Stimulated activated CD4-positive, alpha-beta T cell treated with anti-CD3 and anti-CD28 coated beads, TNF-alpha, amount 100 ng/mL, for 4 hours (primary cell): ENCODE data around the gene MINPP1.

Source experiments
- DNase-seq, 3 experiments: peaks; one replicate each; pipeline ENCODE4 v3.0.0-alpha.2; 2020; ENCODE audit warnings: low read depth in 3 of 3

The MINPP1 gene

GRCh38 chr10:87523731-87524130, 19.0 kb downstream of the MINPP1 start:
- DNase-seq, result no peak

GRCh38 chr10:87524296-87524695, 19.6 kb downstream of the MINPP1 start:
- no peak for DNase-seq

GRCh38 chr10:87531908-87532622, 27.4 kb downstream of the MINPP1 start:
- no peak for DNase-seq

- DNase-seq, result no peak
Measured at GRCh38 chr10:87532696-87533095, 28.0 kb downstream of the MINPP1 start.

GRCh38 chr10:87534173-87534858, 29.6 kb downstream of the MINPP1 start:
- DNase-seq, result no peak

GRCh38 chr10:87538092-87539015, 33.7 kb downstream of the MINPP1 start:
- DNase-seq, result no peak

- DNase-seq, result no peak
Measured at GRCh38 chr10:87541114-87541513, 36.4 kb downstream of the MINPP1 start.

- no peak for DNase-seq
Measured at GRCh38 chr10:87544721-87545120, 40.0 kb downstream of the MINPP1 start.

GRCh38 chr10:87545783-87546182, 41.1 kb downstream of the MINPP1 start:
- DNase-seq, result no peak

GRCh38 chr10:87546210-87546609, 41.5 kb downstream of the MINPP1 start:
- no peak for DNase-seq

- no peak for DNase-seq
Measured at GRCh38 chr10:87546971-87547413, 42.3 kb downstream of the MINPP1 start.

- no peak for DNase-seq
Measured at GRCh38 chr10:87547734-87548311, 43.1 kb downstream of the MINPP1 start.

- DNase-seq, result no peak
Measured at GRCh38 chr10:87550741-87551140, 46.0 kb downstream of the MINPP1 start.

- DNase-seq, result no peak
Measured at GRCh38 chr10:87551326-87551725, 46.6 kb downstream of the MINPP1 start.

GRCh38 chr10:87552248-87552929, 47.7 kb downstream of the MINPP1 start:
- DNase-seq, result no peak

- DNase-seq, result no peak
Measured at GRCh38 chr10:87557409-87557808, 52.7 kb downstream of the MINPP1 start.

GRCh38 chr10:87558333-87558732, 53.6 kb downstream of the MINPP1 start:
- DNase-seq, result no peak

GRCh38 chr10:87559392-87559791, 54.7 kb downstream of the MINPP1 start:
- no peak for DNase-seq

- no peak for DNase-seq
Measured at GRCh38 chr10:87560495-87561129, 55.9 kb downstream of the MINPP1 start.

GRCh38 chr10:87562750-87563149, 58.1 kb downstream of the MINPP1 start:
- no peak for DNase-seq

- no peak for DNase-seq
Measured at GRCh38 chr10:87565010-87565409, 60.3 kb downstream of the MINPP1 start.
